HEK293 (cell line): ENCODE results near the gene KRAS.
A peak's percentile ranks its signal among the peaks of the same experiment; 100 is the strongest.

Experiments used
- IKZF3 ChIP-seq: fragments of 450-650 bp; IDR thresholded peaks from 2 replicates; pipeline ENCODE4 v1.5.0; 2018; ENCODE audit warnings: missing biosample characterization, mild to moderate bottlenecking, missing genetic modification characterization, moderate library complexity
- KLF10 ChIP-seq: fragments of 450-650 bp; IDR thresholded peaks from 2 replicates; pipeline ENCODE4 v1.5.1; 2018; ENCODE audit warnings: missing biosample characterization, mild to moderate bottlenecking, missing genetic modification characterization
- KLF7 ChIP-seq: fragments of 450-650 bp; formaldehyde crosslinking; IDR thresholded peaks from 2 replicates; pipeline ENCODE4 v1.5.1; 2016; ENCODE audit warnings: missing biosample characterization, missing genetic modification characterization, borderline replicate concordance
- KLF8 ChIP-seq: fragments of 450-650 bp; formaldehyde crosslinking; IDR thresholded peaks from 2 replicates; pipeline ENCODE4 v1.5.1; 2016; ENCODE audit warnings: missing biosample characterization, missing genetic modification characterization
- SETDB1 ChIP-seq: IDR thresholded peaks from one replicate; pipeline ENCODE4 v1.6.1; 2017; ENCODE audit warnings: mild to moderate bottlenecking, low read length, moderate library complexity, mixed read lengths; ENCODE audit not compliant: insufficient read length
- SP7 ChIP-seq: fragments of 450-650 bp; formaldehyde crosslinking; IDR thresholded peaks from 2 replicates; pipeline ENCODE4 v1.5.1; 2016; ENCODE audit warnings: missing biosample characterization, missing genetic modification characterization
- ZBTB17 ChIP-seq: fragments of 450-650 bp; formaldehyde crosslinking; IDR thresholded peaks from 2 replicates; pipeline ENCODE4 v1.5.1; 2016; ENCODE audit warnings: missing biosample characterization, missing genetic modification characterization
- ZEB2 ChIP-seq: fragments of 450-650 bp; formaldehyde crosslinking; IDR thresholded peaks from 2 replicates; pipeline ENCODE4 v1.5.1; 2016; ENCODE audit warnings: missing biosample characterization, missing genetic modification characterization
- ZFHX2 ChIP-seq: fragments of 450-650 bp; formaldehyde crosslinking; conservative IDR thresholded peaks from 2 replicates; pipeline ENCODE4 v1.5.1; 2016; ENCODE audit warnings: missing biosample characterization, missing genetic modification characterization
- ZFP69B ChIP-seq: fragments of 450-650 bp; formaldehyde crosslinking; IDR thresholded peaks from 2 replicates; pipeline ENCODE4 v1.5.1; 2016; ENCODE audit warnings: missing biosample characterization, missing genetic modification characterization
- ZNF23 ChIP-seq: fragments of 450-650 bp; formaldehyde crosslinking; IDR thresholded peaks from 2 replicates; pipeline ENCODE4 v1.5.1; 2016; ENCODE audit warnings: missing biosample characterization, missing genetic modification characterization, borderline replicate concordance
- ZNF248 ChIP-seq: fragments of 450-650 bp; formaldehyde crosslinking; IDR thresholded peaks from 2 replicates; pipeline ENCODE4 v1.5.1; 2017; ENCODE audit warnings: missing biosample characterization, missing genetic modification characterization
- ZNF354C ChIP-seq: fragments of 450-650 bp; formaldehyde crosslinking; IDR thresholded peaks from 2 replicates; pipeline ENCODE4 v1.5.1; 2016; ENCODE audit warnings: missing biosample characterization, missing genetic modification characterization, low read depth, borderline replicate concordance
- ZNF510 ChIP-seq: fragments of 450-650 bp; formaldehyde crosslinking; IDR thresholded peaks from 2 replicates; pipeline ENCODE4 v1.5.1; 2018; ENCODE audit warnings: mild to moderate bottlenecking, missing genetic modification characterization, missing biosample characterization; ENCODE audit not compliant: insufficient replicate concordance
- ZNF561 ChIP-seq: fragments of 450-650 bp; IDR thresholded peaks from 2 replicates; pipeline ENCODE4 v1.5.1; 2018; ENCODE audit warnings: missing biosample characterization, missing genetic modification characterization, borderline replicate concordance
- ZNF596 ChIP-seq: fragments of 450-650 bp; IDR thresholded peaks from 2 replicates; pipeline ENCODE4 v1.5.0; 2018; ENCODE audit warnings: missing biosample characterization, mild to moderate bottlenecking, missing genetic modification characterization, moderate library complexity
- ZNF664 ChIP-seq: fragments of 450-650 bp; formaldehyde crosslinking; IDR thresholded peaks from 2 replicates; pipeline ENCODE4 v1.5.1; 2016; ENCODE audit warnings: missing biosample characterization, missing genetic modification characterization
- ZNF670 ChIP-seq: fragments of 450-650 bp; formaldehyde crosslinking; IDR thresholded peaks from 2 replicates; pipeline ENCODE4 v1.5.1; 2016; ENCODE audit warnings: missing biosample characterization, missing genetic modification characterization, low read depth
- TF ChIP-seq, protein P1 (sequence below): sonication (generic); formaldehyde crosslinking; IDR thresholded peaks from 2 replicates; pipeline ENCODE4 v1.8.1; 2022; ENCODE audit warnings: mild to moderate bottlenecking, moderate library complexity, missing genetic modification reagents
- TF ChIP-seq, protein P2 (sequence below): fragments of 450-650 bp; formaldehyde crosslinking; IDR thresholded peaks from 2 replicates; pipeline ENCODE4 v1.5.1; 2016; ENCODE audit warnings: missing biosample characterization, missing genetic modification characterization
- TF ChIP-seq, protein P3 (sequence below): fragments of 450-650 bp; IDR thresholded peaks from 2 replicates; pipeline ENCODE4 v1.5.1; 2018; ENCODE audit warnings: missing biosample characterization, mild to moderate bottlenecking, missing genetic modification characterization
- TF ChIP-seq, protein P4 (sequence below): fragments of 450-650 bp; formaldehyde crosslinking; IDR thresholded peaks from 2 replicates; pipeline ENCODE4 v1.5.1; 2016; ENCODE audit warnings: missing biosample characterization, missing genetic modification characterization, borderline replicate concordance
- TF ChIP-seq, protein P5 (sequence below): fragments of 450-650 bp; formaldehyde crosslinking; IDR thresholded peaks from 2 replicates; pipeline ENCODE4 v1.5.1; 2016; ENCODE audit warnings: missing biosample characterization, missing genetic modification characterization

KRAS gene

DNA sequence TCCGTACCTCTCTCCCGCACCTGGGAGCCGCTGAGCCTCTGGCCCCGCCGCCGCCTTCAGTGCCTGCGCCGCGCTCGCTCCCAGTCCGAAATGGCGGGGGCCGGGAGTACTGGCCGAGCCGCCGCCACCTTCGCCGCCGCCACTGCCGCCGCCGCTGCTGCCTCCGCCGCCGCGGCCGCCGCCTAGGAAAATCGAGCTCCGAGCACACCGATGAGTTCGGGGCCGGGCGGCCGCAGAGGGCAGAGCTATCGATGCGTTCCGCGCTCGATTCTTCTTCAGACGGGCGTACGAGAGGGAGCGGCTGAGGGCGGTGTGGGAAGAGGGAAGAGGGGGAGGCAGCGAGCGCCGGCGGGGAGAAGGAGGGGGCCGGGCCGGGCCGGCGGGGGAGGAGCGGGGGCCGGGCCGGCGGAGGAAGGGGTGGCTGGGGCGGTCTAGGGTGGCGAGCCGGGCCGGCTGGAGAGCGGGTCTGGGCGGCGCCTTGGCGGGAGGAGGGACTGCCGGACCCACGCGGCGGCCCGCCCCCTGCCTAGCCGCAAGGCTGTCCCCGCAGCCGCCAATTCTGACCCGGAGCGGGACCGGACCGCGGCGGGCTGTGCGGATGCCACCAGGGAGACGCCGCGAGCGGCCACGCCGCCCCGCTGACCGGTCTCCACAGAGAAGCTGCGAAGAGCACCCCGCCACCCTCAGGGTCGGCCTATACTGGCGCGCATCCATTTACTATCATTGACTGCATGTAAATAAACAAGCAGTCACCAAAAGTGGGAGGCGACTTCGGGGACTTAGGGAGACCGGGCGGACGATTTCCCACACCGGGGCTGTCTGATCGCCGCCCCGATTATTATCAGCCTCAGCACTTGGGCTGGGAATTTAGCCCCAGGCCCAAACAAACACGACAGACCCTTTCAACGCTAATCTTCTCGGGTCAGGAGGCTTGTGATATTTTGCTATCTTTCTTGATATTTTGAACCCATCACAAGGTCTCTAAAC, at the start of gene KRAS (continued):
- TF ChIP-seq, protein P1, sequence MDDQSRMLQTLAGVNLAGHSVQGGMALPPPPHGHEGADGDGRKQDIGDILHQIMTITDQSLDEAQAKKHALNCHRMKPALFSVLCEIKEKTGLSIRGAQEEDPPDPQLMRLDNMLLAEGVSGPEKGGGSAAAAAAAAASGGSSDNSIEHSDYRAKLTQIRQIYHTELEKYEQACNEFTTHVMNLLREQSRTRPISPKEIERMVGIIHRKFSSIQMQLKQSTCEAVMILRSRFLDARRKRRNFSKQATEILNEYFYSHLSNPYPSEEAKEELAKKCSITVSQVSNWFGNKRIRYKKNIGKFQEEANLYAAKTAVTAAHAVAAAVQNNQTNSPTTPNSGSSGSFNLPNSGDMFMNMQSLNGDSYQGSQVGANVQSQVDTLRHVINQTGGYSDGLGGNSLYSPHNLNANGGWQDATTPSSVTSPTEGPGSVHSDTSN = 0 out of 2 replicates have a peak, but pooled peaks have one; percentile 24
- TF ChIP-seq ZNF354C (tag by site-specific recombination) (no peak), ZNF561 (peak; percentile 30), ZBTB17 (tag by site-specific recombination) (peak; percentile 97), ZNF510 (tag by site-specific recombination) (peak; percentile 14), KLF8 (peak; percentile 99), ZNF23 (tag by site-specific recombination) (no peak), ZNF664 (tag by site-specific recombination) (no peak), KLF7 (tag by site-specific recombination) (peak; percentile 74; the same call in 1 of the 2 replicates), ZNF670 (no peak), ZEB2 (tag by site-specific recombination) (peak; percentile 54; the same call in 1 of the 2 replicates), ZFP69B (tag by site-specific recombination) (no peak), SP7 (peak; percentile 76), IKZF3 (tag by site-specific recombination) (peak; percentile 95), ZFHX2 (tag by site-specific recombination) (peak; percentile 97), ZNF596 (no peak), SETDB1 (no peak), KLF10 (tag by site-specific recombination) (peak; percentile 92), ZNF248 (tag by site-specific recombination) (no peak)
- TF ChIP-seq, protein P2, sequence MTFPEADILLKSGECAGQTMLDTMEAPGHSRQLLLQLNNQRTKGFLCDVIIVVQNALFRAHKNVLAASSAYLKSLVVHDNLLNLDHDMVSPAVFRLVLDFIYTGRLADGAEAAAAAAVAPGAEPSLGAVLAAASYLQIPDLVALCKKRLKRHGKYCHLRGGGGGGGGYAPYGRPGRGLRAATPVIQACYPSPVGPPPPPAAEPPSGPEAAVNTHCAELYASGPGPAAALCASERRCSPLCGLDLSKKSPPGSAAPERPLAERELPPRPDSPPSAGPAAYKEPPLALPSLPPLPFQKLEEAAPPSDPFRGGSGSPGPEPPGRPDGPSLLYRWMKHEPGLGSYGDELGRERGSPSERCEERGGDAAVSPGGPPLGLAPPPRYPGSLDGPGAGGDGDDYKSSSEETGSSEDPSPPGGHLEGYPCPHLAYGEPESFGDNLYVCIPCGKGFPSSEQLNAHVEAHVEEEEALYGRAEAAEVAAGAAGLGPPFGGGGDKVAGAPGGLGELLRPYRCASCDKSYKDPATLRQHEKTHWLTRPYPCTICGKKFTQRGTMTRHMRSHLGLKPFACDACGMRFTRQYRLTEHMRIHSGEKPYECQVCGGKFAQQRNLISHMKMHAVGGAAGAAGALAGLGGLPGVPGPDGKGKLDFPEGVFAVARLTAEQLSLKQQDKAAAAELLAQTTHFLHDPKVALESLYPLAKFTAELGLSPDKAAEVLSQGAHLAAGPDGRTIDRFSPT (tag by site-specific recombination) = peak; percentile 50; the same call in 1 of the 2 replicates
- TF ChIP-seq, protein P3, sequence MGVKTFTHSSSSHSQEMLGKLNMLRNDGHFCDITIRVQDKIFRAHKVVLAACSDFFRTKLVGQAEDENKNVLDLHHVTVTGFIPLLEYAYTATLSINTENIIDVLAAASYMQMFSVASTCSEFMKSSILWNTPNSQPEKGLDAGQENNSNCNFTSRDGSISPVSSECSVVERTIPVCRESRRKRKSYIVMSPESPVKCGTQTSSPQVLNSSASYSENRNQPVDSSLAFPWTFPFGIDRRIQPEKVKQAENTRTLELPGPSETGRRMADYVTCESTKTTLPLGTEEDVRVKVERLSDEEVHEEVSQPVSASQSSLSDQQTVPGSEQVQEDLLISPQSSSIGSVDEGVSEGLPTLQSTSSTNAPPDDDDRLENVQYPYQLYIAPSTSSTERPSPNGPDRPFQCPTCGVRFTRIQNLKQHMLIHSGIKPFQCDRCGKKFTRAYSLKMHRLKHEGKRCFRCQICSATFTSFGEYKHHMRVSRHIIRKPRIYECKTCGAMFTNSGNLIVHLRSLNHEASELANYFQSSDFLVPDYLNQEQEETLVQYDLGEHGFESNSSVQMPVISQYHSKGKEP (tag by site-specific recombination) = peak; percentile 60
- TF ChIP-seq, protein P4, sequence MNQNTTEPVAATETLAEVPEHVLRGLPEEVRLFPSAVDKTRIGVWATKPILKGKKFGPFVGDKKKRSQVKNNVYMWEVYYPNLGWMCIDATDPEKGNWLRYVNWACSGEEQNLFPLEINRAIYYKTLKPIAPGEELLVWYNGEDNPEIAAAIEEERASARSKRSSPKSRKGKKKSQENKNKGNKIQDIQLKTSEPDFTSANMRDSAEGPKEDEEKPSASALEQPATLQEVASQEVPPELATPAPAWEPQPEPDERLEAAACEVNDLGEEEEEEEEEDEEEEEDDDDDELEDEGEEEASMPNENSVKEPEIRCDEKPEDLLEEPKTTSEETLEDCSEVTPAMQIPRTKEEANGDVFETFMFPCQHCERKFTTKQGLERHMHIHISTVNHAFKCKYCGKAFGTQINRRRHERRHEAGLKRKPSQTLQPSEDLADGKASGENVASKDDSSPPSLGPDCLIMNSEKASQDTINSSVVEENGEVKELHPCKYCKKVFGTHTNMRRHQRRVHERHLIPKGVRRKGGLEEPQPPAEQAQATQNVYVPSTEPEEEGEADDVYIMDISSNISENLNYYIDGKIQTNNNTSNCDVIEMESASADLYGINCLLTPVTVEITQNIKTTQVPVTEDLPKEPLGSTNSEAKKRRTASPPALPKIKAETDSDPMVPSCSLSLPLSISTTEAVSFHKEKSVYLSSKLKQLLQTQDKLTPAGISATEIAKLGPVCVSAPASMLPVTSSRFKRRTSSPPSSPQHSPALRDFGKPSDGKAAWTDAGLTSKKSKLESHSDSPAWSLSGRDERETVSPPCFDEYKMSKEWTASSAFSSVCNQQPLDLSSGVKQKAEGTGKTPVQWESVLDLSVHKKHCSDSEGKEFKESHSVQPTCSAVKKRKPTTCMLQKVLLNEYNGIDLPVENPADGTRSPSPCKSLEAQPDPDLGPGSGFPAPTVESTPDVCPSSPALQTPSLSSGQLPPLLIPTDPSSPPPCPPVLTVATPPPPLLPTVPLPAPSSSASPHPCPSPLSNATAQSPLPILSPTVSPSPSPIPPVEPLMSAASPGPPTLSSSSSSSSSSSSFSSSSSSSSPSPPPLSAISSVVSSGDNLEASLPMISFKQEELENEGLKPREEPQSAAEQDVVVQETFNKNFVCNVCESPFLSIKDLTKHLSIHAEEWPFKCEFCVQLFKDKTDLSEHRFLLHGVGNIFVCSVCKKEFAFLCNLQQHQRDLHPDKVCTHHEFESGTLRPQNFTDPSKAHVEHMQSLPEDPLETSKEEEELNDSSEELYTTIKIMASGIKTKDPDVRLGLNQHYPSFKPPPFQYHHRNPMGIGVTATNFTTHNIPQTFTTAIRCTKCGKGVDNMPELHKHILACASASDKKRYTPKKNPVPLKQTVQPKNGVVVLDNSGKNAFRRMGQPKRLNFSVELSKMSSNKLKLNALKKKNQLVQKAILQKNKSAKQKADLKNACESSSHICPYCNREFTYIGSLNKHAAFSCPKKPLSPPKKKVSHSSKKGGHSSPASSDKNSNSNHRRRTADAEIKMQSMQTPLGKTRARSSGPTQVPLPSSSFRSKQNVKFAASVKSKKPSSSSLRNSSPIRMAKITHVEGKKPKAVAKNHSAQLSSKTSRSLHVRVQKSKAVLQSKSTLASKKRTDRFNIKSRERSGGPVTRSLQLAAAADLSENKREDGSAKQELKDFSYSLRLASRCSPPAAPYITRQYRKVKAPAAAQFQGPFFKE = no peak
- TF ChIP-seq, protein P5, sequence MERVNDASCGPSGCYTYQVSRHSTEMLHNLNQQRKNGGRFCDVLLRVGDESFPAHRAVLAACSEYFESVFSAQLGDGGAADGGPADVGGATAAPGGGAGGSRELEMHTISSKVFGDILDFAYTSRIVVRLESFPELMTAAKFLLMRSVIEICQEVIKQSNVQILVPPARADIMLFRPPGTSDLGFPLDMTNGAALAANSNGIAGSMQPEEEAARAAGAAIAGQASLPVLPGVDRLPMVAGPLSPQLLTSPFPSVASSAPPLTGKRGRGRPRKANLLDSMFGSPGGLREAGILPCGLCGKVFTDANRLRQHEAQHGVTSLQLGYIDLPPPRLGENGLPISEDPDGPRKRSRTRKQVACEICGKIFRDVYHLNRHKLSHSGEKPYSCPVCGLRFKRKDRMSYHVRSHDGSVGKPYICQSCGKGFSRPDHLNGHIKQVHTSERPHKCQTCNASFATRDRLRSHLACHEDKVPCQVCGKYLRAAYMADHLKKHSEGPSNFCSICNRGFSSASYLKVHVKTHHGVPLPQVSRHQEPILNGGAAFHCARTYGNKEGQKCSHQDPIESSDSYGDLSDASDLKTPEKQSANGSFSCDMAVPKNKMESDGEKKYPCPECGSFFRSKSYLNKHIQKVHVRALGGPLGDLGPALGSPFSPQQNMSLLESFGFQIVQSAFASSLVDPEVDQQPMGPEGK (tag by site-specific recombination) = peak; percentile 41; the same call in 1 of the 2 replicates
